HUES64 (cell line): ENCODE measurements around the gene FSCN2.

Experiments
- H3K27ac ChIP-seq: 2 replicates; pipeline ENCODE4 v1.7.0; 2013; ENCODE audit warnings: low read depth, low read length, inconsistent platforms
- H3K27me3 ChIP-seq: 2 replicates; pipeline ENCODE4 v1.6.1; 2013; ENCODE audit warnings: mild to moderate bottlenecking, low read length; ENCODE audit not compliant: insufficient read depth
- H3K36me3 ChIP-seq: 2 replicates; pipeline ENCODE4 v1.6.1; 2013; ENCODE audit warnings: mild to moderate bottlenecking, low read length; ENCODE audit not compliant: insufficient read depth
- H3K4me1 ChIP-seq: 2 replicates; pipeline ENCODE4 v1.6.1; 2013; ENCODE audit warnings: mild to moderate bottlenecking, low read length, moderate library complexity; ENCODE audit not compliant: insufficient read depth
- H3K4me3 ChIP-seq: 2 replicates; pipeline ENCODE4 v1.5.1; 2013; ENCODE audit warnings: mild to moderate bottlenecking, low read length, moderate library complexity
- H3K9ac ChIP-seq: 2 replicates; pipeline ENCODE4 v1.6.1; 2013; ENCODE audit warnings: mild to moderate bottlenecking, low read depth, low read length
- H3K9me3 ChIP-seq: 2 replicates; pipeline ENCODE4 v1.6.1; 2013; ENCODE audit warnings: low read depth, low read length; ENCODE audit not compliant: insufficient read depth
- WGBS: fragments of 150-250, 120-280 bp; methylation state at CpG from one replicate; pipeline ENCODE4 v1.1.7; 2013; ENCODE audit warnings: missing lambda C conversion rate; 5-methylcytosine and 5-hydroxymethylcytosine counted together

The FSCN2 gene

DNA sequence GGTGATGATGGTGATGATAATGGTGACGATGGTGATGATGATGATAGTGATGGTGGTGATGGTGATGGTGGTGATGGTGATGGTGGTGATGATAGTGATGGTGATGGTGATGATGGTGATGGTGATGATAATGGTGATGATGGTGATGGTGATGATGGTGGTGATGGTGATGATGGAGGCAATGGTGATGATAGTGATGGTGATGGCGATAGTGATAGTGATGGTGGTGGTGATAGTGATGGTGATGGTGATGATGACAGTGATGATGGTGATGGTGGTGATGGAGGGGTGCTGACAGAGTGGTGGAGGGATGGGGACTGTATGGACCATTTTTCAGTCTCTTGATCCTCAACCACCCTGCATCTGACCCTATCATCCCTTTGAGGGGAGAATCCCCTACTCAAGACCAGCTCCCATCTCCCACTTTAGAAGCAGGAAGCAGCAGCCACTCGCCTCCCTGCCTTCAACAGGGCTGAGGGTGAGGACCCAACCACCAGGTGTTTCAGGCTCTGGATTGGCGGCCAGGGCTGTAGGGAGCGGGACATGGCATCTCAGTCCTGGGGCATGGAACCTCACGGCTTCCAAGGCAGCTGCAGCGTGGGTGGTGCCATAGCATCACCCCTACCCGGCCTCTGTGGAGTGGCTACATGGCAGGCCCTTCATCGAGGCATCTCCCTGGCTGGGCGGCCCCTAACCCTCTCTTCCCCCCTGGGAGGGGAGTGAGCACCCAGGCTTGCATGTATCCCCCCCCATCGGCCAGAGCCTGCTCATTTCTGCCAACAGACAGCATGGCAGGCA, 4.5 kb downstream of the FSCN2 start:
- 89% methylated on average over 11 of the region's 11 CpGs for WGBS
- no peak overlapping the region for H3K9ac ChIP-seq

DNA sequence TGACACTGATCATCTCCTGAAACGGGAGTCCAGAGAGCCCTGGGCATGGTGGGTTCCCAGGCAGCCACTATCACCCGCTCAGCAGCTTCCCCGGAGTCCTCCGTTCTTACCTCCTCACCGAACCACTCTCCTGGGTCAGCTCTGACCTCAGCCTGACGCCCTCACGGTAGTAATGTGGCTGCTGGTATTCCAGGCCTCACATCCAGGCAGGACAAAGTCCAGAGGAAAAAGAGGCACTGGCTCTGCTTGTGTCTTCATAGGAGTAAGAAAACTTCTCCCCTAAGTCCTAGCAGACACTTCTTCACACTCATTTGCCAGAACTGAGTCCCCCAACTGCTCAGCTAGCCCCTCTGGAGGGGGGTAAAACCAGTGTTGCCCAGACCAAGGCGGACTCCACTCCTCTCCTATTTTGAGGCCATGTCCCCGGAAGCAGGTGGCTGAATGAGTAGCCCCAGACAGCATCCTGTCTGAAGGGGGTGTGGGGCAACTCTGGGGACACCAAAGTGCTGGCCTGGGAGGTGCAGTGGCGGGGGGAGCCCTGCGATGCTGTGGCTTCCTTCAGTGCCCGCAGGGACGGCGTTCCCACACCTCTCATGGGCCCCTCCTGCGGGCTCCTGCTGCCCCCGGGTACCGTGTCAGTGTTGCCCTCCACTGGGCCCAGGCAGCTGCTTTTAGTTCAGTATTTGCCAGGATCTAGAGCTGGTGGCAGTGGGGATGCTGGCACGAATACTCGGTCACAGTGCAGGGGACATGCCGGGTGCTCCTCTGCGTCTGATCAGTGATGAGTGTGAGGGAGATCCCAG, 5.4 kb downstream of the FSCN2 start:
- Histone ChIP-seq H3K4me3 (no peak overlapping the region), H3K27ac (no peak overlapping the region), H3K9me3 (no peaks in the 10 kb centered on the region), H3K9ac (no peak overlapping the region), H3K4me1 (peaks cover 3% of the 10 kb centered on the region; the same call in 1 of the 2 replicates), H3K27me3 (peaks cover 26% of the 10 kb centered on the region), H3K36me3 (no peaks in the 10 kb centered on the region)
- WGBS, result 73% methylated on average over 21 of the region's 21 CpGs

More for the DNA sequence above, 4.5 kb downstream of the FSCN2 start:
- H3K9me3 ChIP-seq, result no peaks in the 10 kb centered on the region
- H3K4me3 ChIP-seq, result no peak overlapping the region
- H3K4me1 ChIP-seq, result peaks cover 3% of the 10 kb centered on the region; the same call in 1 of the 2 replicates
- no peak overlapping the region for H3K27ac ChIP-seq
- no peaks in the 10 kb centered on the region for H3K36me3 ChIP-seq
- peaks cover 26% of the 10 kb centered on the region for H3K27me3 ChIP-seq

DNA sequence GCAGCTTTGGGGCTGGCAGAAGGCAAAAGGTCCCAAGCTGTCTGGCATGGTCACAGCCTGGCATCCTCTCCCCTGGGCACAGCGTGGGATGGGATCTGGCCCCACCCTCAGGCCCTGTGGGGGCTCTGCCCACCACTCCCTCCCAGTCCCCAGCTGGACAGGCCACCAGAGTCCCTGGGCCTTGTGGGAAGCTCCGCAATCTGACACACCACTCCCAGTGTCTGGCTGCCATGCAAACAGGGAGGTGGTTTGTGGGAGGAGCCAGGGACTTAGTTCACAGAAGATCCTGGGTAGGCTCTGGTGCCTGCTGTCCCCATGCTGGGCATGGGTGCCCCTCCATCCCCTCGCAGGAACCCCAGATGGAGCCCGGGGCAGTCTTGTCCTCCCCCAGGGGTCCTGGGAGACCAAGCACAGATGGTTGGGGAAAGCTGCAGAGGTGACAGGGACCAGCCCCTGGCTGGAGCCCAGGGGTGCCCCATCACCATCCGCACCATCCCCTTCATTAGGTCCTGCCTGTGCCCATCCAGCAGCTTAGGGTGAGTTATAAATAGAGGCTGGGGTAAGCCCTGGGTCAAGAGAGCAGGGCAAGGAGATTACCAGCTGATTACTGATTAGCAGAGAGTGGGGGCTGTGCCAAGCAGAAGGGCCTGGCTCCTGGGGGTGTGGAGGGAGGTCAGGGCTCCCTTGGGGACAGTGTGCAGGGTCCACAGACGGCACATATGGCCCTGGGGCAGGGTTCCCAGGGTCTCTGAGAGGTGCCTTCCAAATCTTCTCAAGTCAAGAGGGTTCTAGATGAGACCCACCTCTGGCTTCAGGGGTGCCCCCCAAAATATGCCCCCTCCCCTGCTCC, 6.2 kb downstream of the FSCN2 start:
- no peak overlapping the region for H3K4me3 ChIP-seq

DNA sequence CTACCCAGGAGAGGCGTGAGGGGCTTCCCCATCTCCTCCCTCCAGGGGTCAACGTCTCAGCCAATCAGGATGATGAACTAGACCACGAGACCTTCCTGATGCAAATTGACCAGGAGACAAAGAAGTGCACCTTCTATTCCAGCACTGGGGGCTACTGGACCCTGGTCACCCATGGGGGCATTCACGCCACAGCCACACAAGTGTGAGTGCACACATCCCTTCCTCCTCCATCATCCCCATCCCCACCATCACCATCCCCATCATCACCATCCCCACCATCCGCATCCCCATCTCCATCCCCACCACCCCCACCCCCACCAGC, 6.8 kb downstream of the FSCN2 start:
- no peak overlapping the region for H3K9ac ChIP-seq
- no peaks in the 10 kb centered on the region for H3K9me3 ChIP-seq
- 82% methylated on average over 4 of the region's 5 CpGs for WGBS
- no peak overlapping the region for H3K27ac ChIP-seq
- H3K27me3 ChIP-seq, result peaks cover 26% of the 10 kb centered on the region
- H3K4me1 ChIP-seq, result peaks cover 3% of the 10 kb centered on the region; the same call in 1 of the 2 replicates
- 0 out of 2 replicates have a peak, but pooled peaks cover 4% of the 10 kb centered on the region for H3K36me3 ChIP-seq
- H3K4me3 ChIP-seq, result no peak overlapping the region

More for the DNA sequence above, 6.2 kb downstream of the FSCN2 start:
- Histone ChIP-seq H3K4me1 (peaks cover 3% of the 10 kb centered on the region; the same call in 1 of the 2 replicates), H3K27ac (no peak overlapping the region), H3K9ac (no peak overlapping the region), H3K9me3 (no peaks in the 10 kb centered on the region), H3K36me3 (no peaks in the 10 kb centered on the region), H3K27me3 (peaks cover 26% of the 10 kb centered on the region)
- 71% methylated on average over 6 of the region's 6 CpGs for WGBS

DNA sequence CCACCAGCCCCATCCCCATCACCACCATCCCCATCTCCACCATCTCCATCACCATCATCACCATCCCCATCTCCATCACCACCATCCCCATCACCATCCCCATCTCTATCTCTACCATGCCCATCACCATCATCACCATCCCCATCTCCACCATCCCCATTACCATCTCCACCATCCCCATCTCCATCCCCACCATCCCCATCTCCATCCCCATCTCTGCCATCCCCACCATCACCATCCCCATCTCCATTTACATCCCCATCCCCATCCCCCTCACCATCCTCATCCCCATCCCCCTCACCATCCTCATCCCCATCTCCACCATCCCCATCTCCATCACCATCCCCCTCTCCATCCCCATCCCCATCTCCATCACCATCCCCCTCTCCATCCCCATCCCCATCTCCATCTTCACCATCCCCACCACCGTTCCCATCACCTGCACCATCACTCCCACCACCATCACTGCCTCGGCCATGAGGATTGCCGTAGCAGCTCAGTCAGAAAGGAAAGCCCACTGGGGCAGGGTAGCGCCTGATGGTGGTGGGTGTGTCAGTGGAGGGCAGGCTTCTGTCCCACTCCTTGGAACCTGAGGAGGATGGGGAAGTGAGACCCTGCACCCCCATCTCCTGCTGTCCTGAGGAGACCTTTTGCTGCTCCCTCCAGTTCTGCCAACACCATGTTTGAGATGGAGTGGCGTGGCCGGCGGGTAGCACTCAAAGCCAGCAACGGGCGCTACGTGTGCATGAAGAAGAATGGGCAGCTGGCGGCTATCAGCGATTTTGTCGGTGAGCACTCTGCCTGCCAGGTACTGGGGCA, 7.5 kb downstream of the FSCN2 start:
- Histone ChIP-seq H3K27ac (no peak overlapping the region), H3K36me3 (0 out of 2 replicates have a peak, but pooled peaks cover 4% of the 10 kb centered on the region), H3K4me1 (peaks cover 3% of the 10 kb centered on the region; the same call in 1 of the 2 replicates), H3K9me3 (no peaks in the 10 kb centered on the region), H3K9ac (no peak overlapping the region), H3K27me3 (peaks cover 26% of the 10 kb centered on the region), H3K4me3 (no peak overlapping the region)
- WGBS, result 77% methylated on average over 13 of the region's 13 CpGs

DNA sequence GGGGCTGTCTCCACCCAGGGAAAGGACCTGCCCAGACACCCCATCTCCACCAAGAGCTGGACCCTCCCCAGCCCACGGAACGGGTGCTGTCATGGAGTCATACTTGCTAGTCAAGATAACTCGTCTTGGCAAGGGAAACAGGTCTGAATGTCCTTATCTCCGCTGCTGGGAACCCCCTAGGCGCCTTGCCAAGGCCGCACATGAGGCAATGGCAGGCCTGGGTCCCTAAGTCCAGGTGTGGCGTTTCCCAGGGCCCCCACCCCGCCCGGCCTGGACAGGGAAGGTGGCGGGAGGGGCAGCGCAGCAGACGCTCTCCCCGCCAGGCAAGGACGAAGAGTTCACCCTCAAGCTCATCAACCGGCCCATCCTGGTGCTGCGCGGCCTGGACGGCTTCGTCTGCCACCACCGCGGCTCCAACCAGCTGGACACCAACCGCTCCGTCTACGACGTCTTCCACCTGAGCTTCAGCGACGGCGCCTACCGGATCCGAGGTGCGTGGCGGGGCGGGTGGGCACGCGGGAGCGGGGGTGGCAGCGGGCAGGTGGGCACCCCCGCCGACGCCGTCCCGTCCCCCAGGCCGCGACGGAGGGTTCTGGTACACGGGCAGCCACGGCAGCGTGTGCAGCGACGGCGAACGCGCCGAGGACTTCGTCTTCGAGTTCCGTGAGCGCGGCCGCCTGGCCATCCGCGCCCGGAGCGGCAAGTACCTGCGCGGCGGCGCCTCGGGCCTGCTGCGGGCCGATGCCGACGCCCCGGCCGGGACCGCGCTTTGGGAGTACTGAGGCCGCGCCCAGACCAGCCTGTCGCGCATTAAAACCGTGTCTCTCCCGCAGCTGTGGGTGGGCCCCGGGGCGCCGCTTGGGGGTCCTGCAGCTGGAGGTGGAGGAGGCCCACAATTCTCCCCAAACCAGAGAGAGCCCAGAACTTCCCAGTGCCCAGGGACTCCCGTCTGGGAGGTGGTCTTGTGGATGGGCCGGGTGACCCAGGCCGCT, 8.4 kb downstream of the FSCN2 start:
- Histone ChIP-seq H3K27me3 (peaks cover 26% of the 10 kb centered on the region), H3K9ac (no peak overlapping the region), H3K27ac (no peak overlapping the region), H3K4me1 (peaks cover 3% of the 10 kb centered on the region; the same call in 1 of the 2 replicates), H3K4me3 (peak overlapping the region; percentile 20; the same call in 1 of the 2 replicates), H3K36me3 (peaks cover 13% of the 10 kb centered on the region; the same call in 1 of the 2 replicates), H3K9me3 (no peaks in the 10 kb centered on the region)
- WGBS, result 62% methylated on average over 89 of the region's 89 CpGs

DNA sequence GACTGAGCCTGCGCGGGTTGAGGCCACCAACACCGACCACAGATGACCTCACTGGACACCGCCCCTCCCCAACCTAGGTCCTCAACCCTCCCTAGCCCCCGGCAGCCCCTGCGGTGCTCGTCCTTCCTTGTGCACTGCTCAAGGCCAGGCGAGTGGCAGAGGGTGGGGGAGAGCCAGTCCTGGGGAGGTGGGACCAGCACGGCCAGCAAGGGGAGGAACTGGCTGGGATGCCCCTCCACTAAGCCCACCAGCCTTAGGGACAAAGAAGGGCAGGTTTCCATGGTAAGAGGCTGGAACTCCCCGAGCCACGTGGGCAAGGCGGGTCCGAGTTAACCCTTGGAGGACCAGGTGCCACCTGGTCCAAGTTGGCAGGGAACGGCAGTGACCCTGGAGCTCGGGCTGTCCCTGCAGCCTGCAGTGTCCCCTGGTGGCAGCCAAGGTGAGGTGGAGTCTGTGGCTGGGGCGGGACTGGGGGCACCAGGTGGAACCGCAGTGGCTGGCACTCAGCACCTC, 9.2 kb downstream of the FSCN2 start:
- H3K36me3 ChIP-seq, result peaks cover 14% of the 10 kb centered on the region; the same call in 1 of the 2 replicates
- no peaks in the 10 kb centered on the region for H3K9me3 ChIP-seq
- peaks cover 26% of the 10 kb centered on the region for H3K27me3 ChIP-seq
- H3K27ac ChIP-seq, result no peak overlapping the region
- 34% methylated on average over 15 of the region's 17 CpGs for WGBS
- peak overlapping the region; percentile 52; the same call in 1 of the 2 replicates for H3K9ac ChIP-seq
- H3K4me1 ChIP-seq, result peaks cover 3% of the 10 kb centered on the region; the same call in 1 of the 2 replicates
- peak overlapping the region; percentile 34; the same call in 1 of the 2 replicates for H3K4me3 ChIP-seq

DNA sequence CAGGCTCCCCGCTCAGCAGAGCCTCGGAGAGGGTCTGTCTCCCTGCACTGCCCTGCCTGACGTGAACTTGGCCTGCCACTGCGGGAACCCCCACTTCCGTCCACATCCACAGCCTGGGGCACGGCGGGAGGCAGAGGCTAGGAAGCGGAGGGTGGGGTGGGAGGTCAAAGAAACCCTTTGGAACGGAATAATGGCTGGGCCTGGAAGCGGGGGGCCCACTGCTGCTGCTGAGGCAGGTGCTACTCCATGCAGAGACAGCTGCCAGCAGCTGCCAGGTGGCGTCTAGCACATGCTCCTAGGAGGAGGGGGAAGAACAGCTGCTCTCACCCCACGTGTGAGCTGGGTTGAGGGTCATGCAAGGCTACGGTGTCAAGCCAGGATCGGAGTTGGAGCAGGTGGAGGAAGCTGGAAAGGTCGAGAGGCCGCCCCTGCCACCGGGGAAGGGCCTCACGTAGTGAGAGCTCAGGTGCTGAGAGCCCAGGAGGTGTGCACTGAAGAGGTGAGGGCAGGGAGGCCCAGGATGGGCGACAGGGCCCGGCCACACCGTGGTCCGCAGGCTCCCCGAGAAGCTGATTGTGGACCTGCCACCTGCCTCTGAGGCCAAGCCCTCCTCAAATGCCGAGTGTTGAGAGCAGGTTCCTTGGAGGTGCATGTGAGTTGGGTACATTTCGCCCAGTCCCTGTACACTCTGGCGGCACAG, 9.8 kb downstream of the FSCN2 start:
- Histone ChIP-seq H3K9ac (no peak overlapping the region), H3K4me3 (no peak overlapping the region), H3K27me3 (peaks cover 26% of the 10 kb centered on the region), H3K4me1 (peaks cover 3% of the 10 kb centered on the region; the same call in 1 of the 2 replicates), H3K9me3 (no peaks in the 10 kb centered on the region), H3K27ac (no peak overlapping the region), H3K36me3 (peaks cover 16% of the 10 kb centered on the region)
- WGBS, result 82% methylated on average over 26 of the region's 26 CpGs
